GM19372 (cell line): ENCODE results near the gene COBLL1.

ENCODE experiments used
- ATAC-seq: cut with Tn5 transposase; IDR thresholded peaks from one replicate; pipeline ENCODE4 v1.9.1; 2021; ENCODE audit warnings: mild to moderate bottlenecking, low read depth, moderate library complexity; ENCODE audit not compliant: unreplicated experiment

Gene COBLL1

GRCh38 chr2:164691346-164691887, 150.2 kb downstream of the COBLL1 start:
- no peak for ATAC-seq

- ATAC-seq, result no peak
These were observed 151.3 kb downstream of the COBLL1 start for GRCh38 chr2:164690361-164690760.

- no peak for ATAC-seq
These were observed 152.7 kb downstream of the COBLL1 start for GRCh38 chr2:164688896-164689419.

GRCh38 chr2:164681009-164681408, 160.6 kb downstream of the COBLL1 start:
- ATAC-seq, result no peak

GRCh38 chr2:164678631-164679149, 162.9 kb downstream of the COBLL1 start:
- ATAC-seq, result no peak

GRCh38 chr2:164677733-164678132, 163.9 kb downstream of the COBLL1 start:
- ATAC-seq, result no peak

- no peak for ATAC-seq
These were observed 164.4 kb downstream of the COBLL1 start for GRCh38 chr2:164677271-164677670.

GRCh38 chr2:164675687-164676086, 165.9 kb downstream of the COBLL1 start:
- no peak for ATAC-seq

GRCh38 chr2:164675027-164675426, 166.6 kb downstream of the COBLL1 start:
- no peak for ATAC-seq

- no peak for ATAC-seq
These were observed 169.8 kb downstream of the COBLL1 start for GRCh38 chr2:164671664-164672396.

- no peak for ATAC-seq
These were observed 172.3 kb downstream of the COBLL1 start for GRCh38 chr2:164669291-164669690.

- no peak for ATAC-seq
These were observed 174.1 kb downstream of the COBLL1 start for GRCh38 chr2:164667566-164667965.

- no peak for ATAC-seq
These were observed 177.6 kb downstream of the COBLL1 start for GRCh38 chr2:164664070-164664469.

GRCh38 chr2:164662868-164663631, 178.6 kb downstream of the COBLL1 start:
- ATAC-seq, result no peak

GRCh38 chr2:164662066-164662465, 179.6 kb downstream of the COBLL1 start:
- no peak for ATAC-seq

- ATAC-seq, result no peak
These were observed 180.3 kb downstream of the COBLL1 start for GRCh38 chr2:164661349-164661748.

- ATAC-seq, result no peak
These were observed 184.5 kb downstream of the COBLL1 start for GRCh38 chr2:164657129-164657528.

- no peak for ATAC-seq
These were observed 185.9 kb downstream of the COBLL1 start for GRCh38 chr2:164655750-164656149.

- no peak for ATAC-seq
These were observed 186.3 kb downstream of the COBLL1 start for GRCh38 chr2:164655336-164655735.

GRCh38 chr2:164651361-164651760, 190.3 kb downstream of the COBLL1 start:
- no peak for ATAC-seq

- no peak for ATAC-seq
These were observed 197.5 kb downstream of the COBLL1 start for GRCh38 chr2:164644036-164644700.
